ENCODE measurements around the gene ANKRD62.

DNA sequence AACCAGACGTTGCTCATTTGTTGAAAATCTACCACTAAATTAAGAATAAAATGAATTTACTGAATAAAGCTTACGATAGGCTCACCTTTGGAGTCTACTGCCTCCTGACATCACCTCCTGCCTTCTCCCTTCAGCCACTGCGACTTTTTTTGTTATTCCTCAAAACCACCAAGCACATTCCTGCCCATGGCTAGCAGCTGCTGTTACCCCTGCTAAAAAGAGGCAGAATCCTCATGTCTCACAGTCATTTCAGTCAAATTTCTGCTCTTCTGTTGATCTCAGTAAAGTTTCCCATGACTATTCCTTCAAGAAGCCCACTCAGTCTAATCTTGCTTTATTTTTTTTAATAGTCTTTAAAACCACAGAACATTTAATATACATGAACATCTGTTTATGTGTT lies 40.8 kb upstream of the ANKRD62 start:
- no peak for TF ChIP-seq POLR2A (IDR thresholded peaks at IDR 0.05)
- TF ChIP-seq, protein P1, sequence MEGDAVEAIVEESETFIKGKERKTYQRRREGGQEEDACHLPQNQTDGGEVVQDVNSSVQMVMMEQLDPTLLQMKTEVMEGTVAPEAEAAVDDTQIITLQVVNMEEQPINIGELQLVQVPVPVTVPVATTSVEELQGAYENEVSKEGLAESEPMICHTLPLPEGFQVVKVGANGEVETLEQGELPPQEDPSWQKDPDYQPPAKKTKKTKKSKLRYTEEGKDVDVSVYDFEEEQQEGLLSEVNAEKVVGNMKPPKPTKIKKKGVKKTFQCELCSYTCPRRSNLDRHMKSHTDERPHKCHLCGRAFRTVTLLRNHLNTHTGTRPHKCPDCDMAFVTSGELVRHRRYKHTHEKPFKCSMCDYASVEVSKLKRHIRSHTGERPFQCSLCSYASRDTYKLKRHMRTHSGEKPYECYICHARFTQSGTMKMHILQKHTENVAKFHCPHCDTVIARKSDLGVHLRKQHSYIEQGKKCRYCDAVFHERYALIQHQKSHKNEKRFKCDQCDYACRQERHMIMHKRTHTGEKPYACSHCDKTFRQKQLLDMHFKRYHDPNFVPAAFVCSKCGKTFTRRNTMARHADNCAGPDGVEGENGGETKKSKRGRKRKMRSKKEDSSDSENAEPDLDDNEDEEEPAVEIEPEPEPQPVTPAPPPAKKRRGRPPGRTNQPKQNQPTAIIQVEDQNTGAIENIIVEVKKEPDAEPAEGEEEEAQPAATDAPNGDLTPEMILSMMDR (IDR thresholded peaks at IDR 0.05) = no peak

All from vagina (tissue), 2 donors.